GM18520 (cell line): ENCODE data around the gene GRK1.

Experiments used
- ATAC-seq: cut with Tn5 transposase; IDR thresholded peaks from one replicate; pipeline ENCODE4 v1.9.1; 2021; ENCODE audit not compliant: unreplicated experiment

GRK1 gene

GRCh38 chr13:113728571-113729054 lies 61.6 kb downstream of the GRK1 start:
- no peak for ATAC-seq

GRCh38 chr13:113729187-113730019 lies 62.4 kb downstream of the GRK1 start:
- no peak for ATAC-seq

- ATAC-seq = no peak
Measured at GRCh38 chr13:113730258-113730691, 63.3 kb downstream of the GRK1 start.

- no peak for ATAC-seq
Measured at GRCh38 chr13:113730831-113731191, 63.8 kb downstream of the GRK1 start.

- ATAC-seq = no peak
Measured at GRCh38 chr13:113731192-113732175, 64.5 kb downstream of the GRK1 start.

GRCh38 chr13:113732176-113732960 lies 65.3 kb downstream of the GRK1 start:
- no peak for ATAC-seq

GRCh38 chr13:113732961-113733950 lies 66.2 kb downstream of the GRK1 start:
- no peak for ATAC-seq

- no peak for ATAC-seq
Measured at GRCh38 chr13:113734099-113734825, 67.2 kb downstream of the GRK1 start.

- ATAC-seq = no peak
Measured at GRCh38 chr13:113734826-113735125, 67.8 kb downstream of the GRK1 start.

- no peak for ATAC-seq
Measured at GRCh38 chr13:113735194-113735593, 68.2 kb downstream of the GRK1 start.

- ATAC-seq = no peak
Measured at GRCh38 chr13:113735750-113736149, 68.7 kb downstream of the GRK1 start.

- ATAC-seq = no peak
Measured at GRCh38 chr13:113736258-113736731, 69.3 kb downstream of the GRK1 start.

- no peak for ATAC-seq
Measured at GRCh38 chr13:113737803-113738202, 70.8 kb downstream of the GRK1 start.

- ATAC-seq = no peak
Measured at GRCh38 chr13:113739527-113740285, 72.7 kb downstream of the GRK1 start.

GRCh38 chr13:113740286-113740556 lies 73.2 kb downstream of the GRK1 start:
- ATAC-seq = no peak

- no peak for ATAC-seq
Measured at GRCh38 chr13:113740661-113741060, 73.6 kb downstream of the GRK1 start.

- ATAC-seq = no peak
Measured at GRCh38 chr13:113741191-113741668, 74.2 kb downstream of the GRK1 start.

- no peak for ATAC-seq
Measured at GRCh38 chr13:113742000-113742441, 75.0 kb downstream of the GRK1 start.
